ENCODE data around the gene MYO9A.

DNA sequence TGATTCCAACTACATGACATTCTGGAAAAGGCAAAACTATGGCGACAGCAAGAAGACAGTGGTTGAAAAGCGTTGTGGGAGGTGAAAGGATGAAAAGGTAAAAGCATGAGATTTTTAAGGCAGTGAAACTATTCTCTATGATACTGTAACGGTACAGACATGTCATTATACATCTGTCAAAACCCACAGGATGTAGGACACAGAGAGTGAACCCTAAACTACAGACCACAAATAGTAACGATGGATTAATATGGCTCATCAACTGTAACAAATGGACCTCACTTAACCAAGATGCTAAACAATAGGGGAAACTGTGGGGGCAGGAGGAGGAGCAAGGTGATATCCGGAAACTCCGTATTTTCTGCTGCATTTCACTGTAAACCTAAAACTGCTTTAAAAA, 39.1 kb downstream of the MYO9A start:
- TF ChIP-seq, protein P1, sequence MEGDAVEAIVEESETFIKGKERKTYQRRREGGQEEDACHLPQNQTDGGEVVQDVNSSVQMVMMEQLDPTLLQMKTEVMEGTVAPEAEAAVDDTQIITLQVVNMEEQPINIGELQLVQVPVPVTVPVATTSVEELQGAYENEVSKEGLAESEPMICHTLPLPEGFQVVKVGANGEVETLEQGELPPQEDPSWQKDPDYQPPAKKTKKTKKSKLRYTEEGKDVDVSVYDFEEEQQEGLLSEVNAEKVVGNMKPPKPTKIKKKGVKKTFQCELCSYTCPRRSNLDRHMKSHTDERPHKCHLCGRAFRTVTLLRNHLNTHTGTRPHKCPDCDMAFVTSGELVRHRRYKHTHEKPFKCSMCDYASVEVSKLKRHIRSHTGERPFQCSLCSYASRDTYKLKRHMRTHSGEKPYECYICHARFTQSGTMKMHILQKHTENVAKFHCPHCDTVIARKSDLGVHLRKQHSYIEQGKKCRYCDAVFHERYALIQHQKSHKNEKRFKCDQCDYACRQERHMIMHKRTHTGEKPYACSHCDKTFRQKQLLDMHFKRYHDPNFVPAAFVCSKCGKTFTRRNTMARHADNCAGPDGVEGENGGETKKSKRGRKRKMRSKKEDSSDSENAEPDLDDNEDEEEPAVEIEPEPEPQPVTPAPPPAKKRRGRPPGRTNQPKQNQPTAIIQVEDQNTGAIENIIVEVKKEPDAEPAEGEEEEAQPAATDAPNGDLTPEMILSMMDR (conservative IDR thresholded peaks at IDR 0.05): no peak
- TF ChIP-seq ZFX (IDR thresholded peaks at IDR 0.05): no peak
